HG02763 (cell line): ENCODE results near the gene PDE9A.

Experiments used
- ATAC-seq: cut with Tn5 transposase; IDR thresholded peaks from one replicate; pipeline ENCODE4 v1.9.1; 2021; ENCODE audit warnings: mild to moderate bottlenecking, moderate library complexity; ENCODE audit not compliant: unreplicated experiment

The PDE9A gene

DNA sequence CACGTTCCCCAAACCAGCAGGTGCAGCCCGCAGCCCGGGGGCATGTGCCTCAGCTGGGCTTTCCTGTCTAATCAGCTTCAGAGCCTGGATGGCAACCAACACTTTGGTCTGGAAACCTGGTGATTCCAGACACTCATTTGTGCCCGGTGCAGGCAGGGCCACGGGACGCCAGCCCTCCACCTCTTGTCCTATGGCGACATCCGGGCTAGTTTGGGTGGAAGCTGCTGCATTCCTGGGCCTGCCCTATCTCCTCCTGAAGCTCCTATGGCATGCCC is 114.1 kb downstream of the PDE9A start:
- no peak for ATAC-seq

DNA sequence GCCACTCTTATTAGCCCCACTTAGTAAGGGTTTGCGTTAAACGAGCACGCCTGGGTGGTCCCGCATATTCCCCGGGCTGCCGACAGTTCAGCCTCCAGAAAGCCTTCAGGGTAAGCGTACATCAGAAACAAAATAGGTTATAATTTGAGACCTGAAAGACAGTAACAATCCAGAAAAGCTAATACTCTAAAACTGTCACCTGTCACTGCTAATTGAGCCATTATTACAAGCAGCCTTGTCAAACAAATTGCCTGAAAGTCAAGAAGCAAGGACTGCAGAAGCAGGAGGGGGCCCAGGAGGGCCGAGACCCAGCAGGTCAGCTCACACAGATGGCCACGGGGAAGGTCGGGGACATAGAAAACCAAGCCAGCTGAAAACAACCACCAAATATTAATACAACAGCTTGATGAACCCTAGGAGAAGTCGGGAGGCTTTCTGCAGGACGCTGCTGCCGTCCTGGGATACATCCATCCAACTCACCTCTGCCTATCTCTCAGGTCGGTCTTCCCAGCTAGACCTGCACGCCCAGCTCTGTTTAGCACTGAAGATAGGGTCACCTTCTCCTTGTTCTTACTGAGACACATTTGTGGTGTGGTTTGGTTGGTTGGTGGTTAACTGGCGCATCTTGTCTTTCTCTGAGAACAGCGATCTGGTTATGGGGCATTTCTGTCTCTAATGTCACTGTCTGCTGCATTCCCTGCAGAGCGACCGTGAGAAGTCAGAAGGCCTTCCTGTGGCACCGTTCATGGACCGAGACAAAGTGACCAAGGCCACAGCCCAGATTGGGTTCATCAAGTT is 115.1 kb downstream of the PDE9A start:
- no peak for ATAC-seq

DNA sequence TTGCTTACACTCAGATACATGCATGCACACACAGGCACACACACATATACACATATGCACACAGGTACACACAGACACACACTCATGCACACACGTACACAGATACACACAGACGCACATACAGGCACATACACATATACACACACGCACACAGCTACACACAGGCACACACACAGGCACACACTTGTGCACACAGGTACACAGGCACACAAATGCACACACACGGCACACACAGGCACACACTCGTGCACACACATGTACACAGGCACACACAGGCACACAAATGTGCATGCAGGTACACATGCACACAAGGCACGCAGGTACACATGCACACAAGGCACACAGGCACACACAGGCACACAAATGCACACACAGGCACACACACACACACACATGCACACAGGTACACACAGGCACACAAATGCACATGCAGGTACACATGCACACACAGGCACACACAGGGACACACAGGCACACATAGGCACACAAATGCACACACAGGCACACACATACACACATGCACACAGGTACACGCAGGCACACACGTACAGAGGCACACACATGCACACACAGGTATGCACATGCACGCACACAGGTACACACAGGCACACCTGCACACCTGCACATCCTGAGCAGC is 115.9 kb downstream of the PDE9A start:
- no peak for ATAC-seq

DNA sequence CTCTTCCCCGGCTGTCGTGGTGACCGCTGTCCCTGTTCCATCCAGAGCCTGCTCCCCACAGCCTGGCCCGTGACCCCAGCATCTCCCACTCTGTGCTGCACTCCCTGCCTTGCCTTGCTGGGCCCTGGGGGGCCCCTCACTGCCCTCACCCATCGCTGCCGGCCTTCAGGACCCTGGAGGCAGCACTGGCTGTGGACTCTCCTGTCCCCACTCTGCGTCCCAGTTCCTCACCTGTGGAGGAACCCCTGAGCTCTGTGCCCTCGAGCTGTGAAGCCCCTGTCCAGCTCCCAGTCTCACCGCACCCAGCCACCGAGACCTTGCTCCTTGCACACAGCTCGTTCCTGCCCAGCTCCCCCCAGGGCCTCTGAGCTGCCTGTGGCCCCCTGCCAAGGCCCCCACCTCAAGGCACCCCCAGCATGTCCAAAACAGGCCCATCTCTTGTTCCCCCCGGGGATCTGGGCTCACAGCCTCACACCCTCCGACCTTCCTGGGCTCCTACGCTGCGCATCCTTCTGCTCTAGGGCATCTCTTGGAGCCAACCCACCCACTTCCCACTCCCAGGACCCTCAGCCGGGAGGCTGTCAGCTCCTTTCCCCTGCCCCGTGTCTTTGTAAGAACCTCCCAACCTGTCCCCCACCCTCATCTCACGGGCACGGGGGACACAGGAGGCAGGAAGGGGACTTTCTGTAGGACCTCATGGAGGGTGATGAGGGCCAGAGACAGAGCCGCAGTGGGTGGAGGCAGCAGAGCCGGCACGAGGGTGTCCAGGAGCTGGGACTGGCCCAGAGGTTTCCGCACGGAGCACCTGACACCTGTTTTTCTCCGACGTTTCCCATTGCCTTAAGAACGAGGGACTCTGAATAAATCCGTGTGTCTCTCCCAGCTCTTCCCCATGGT is 116.6 kb downstream of the PDE9A start:
- ATAC-seq: no peak

DNA sequence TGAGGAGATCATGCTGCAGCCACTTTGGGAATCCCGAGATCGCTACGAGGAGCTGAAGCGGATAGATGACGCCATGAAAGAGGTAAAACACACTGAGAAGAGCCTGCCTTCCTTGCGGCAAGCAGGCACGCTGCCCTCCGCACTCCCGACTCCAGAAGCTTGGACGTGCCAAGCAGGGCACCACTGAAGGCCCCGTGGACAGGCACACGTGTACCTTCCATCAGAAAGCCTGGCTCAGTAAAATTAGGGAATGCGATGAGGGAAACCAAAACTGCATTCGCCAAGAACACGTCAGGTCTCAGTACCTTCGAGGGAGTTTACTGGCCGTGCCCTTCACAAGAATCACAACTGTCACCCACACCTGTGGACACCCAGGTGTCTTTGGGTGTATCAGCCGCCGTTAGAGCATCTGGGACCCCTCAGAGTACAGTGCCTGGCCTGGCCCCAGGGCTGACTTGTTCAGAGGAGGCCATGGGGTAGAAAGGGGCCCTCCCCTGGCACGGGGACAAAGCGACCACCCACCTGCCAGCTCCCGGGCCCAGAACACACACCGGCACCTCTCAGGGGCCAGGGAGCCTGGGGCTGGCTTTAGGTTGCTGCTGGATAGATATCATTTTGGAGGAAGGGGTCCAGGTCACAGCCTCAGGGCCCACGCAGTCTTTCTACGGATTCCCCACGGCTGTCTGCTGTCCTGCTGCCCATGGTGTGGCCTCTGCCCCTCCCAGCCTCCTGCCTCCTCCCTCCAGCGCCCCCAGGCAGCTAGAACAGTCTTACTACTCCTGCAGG is 117.5 kb downstream of the PDE9A start:
- ATAC-seq: no peak

DNA sequence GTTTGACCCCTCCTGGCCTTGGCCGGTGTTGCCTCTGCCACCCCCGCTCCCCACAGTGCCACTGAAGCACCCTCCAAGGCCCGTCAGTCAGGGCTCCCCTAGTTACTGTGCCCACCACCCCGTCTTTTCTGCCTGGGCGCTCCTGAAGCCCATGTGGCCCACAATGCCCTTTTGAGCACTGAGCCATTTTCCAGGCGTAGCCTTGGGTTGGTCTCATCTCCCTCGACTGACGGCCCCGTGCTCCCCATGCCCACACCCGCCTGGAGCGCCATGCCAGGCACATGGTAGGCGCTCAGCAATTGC is 118.0 kb downstream of the PDE9A start:
- ATAC-seq: no peak

DNA sequence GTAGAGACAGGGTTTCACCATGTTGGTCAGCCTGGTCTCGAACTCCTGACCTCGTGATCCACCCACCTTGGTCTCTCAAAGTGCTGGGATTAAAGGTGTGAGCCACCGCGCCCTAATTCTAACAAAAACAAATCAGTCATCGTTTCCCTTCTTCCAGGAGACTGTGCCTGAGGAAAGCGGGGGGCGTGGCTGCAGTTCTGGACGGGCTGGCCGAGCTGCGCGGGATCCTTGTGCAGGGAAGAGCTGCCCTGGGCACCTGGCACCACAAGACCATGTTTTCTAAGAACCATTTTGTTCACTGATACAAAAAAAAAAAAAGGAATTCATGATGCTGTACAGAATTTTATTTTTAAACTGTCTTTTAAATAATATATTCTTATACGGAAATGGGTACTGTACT is 121.7 kb downstream of the PDE9A start:
- no peak for ATAC-seq

DNA sequence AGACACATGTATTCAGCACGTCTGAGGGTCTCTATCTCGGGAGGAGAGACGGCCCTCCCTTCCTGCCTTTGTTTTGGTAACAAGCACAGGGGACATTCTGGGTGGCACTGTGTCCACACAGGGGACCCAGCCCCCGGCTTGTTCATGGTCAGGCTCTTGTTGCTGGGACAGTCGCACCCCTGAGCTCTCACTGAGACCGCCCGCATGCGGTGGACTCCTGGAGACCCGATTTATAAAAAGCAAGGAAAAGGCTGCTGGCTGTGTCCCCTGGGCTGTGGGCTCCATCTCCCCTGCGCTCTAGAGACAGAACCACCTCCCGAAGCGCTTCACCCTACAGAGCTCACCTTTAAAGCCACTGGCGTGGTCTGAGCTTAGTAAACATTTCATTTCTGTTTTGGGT is 122.5 kb downstream of the PDE9A start:
- no peak for ATAC-seq

DNA sequence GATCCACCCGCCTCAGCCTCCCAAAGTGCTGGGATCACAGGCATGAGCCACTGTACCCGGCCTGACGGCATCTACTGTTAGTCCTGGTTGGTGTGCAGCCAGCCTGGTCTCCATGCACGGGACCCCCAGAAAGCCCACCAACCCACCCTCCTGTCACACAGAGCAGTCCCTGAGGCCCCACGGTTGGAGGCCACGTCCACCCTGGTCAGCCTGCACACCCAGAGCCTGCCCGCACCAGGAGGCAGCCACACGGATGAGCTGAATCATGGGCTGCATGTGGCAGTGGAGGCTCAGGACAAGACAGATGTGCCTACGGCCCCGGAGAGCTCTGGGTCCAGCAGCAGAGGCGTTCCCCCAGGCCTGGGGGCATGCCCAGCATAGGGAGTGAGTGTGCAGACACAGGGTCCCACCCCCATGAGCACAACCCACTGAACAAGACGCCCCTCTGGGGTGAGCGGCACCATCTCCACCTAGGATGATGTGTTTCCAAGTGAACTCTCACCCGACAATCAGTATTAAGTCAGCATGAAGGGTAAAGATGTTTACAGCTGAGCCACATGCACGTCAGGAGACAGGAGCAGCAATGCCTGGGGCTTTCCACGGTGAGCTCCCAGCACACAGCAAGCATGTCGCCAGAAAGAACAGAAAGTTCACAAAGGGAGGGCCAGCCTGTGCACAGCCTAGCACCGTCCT is 123.8 kb downstream of the PDE9A start:
- no peak for ATAC-seq

DNA sequence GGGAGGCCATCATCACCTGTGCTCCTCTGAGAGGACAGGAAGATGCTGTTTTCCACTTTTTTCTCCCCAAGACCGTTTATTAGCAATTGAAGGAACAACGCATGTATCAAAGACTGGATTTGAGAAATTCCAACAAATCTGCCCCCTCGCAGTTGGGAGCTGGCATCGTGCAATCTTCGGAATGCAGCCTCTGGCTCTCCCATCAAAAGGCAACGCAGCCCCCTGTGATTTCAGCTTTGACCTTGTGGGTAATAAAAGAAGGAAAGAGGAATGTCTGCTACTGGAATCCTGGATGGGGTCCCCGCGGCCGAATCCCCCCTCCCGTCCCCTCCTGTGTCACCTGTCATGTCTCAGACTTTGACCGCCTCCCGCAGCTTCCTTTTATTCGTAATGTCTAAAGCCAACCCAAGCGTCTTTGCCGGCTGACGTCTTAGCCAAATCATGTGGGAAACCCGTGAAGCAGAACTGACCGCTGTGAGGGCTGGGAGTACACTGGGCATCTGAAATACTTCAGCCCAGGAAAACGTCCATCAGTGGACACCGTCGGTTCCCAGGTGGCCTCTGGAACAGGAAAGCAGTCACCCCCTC is 124.4 kb downstream of the PDE9A start:
- ATAC-seq: no peak

DNA sequence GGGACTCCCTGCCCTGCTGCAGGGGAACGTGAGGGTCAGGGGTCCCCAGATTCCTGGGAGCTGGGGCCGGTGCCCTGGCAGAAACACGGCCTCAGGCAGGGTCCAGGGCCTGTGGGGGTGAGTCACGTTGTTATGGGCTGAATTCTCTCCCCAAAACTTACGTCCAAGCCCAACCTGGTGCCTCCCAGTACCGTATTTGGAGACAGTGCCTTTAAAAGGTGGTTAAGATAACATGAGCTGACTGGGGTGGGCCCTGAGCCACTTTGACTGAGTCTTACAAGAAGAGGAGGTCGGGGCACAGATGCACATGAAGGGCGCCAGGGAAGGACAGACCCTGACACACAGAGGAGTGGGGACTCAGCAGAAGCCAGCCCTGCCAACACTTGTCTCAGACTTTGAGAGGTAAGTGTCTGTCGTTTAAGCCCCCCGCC is 126.0 kb downstream of the PDE9A start:
- ATAC-seq: no peak

DNA sequence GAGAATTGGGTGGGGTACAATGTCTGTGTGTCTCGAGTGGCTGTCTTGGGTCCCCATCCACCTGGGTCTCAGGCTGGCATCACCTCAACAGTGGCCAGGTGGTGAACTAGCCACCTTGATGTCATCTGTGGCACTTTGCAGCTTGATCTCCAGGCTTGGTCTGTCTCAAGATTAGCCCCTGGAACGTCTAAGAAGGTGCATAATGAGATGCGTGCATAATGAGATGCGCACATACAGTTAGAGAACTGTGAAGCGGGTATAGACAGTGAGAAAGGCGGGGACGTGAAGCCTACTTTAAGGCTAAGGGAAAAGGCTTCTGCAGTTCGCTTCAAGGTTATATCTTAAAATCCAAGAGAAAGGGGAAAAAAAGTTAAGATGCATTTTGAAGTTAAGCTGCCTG is 127.2 kb downstream of the PDE9A start:
- ATAC-seq: no peak

DNA sequence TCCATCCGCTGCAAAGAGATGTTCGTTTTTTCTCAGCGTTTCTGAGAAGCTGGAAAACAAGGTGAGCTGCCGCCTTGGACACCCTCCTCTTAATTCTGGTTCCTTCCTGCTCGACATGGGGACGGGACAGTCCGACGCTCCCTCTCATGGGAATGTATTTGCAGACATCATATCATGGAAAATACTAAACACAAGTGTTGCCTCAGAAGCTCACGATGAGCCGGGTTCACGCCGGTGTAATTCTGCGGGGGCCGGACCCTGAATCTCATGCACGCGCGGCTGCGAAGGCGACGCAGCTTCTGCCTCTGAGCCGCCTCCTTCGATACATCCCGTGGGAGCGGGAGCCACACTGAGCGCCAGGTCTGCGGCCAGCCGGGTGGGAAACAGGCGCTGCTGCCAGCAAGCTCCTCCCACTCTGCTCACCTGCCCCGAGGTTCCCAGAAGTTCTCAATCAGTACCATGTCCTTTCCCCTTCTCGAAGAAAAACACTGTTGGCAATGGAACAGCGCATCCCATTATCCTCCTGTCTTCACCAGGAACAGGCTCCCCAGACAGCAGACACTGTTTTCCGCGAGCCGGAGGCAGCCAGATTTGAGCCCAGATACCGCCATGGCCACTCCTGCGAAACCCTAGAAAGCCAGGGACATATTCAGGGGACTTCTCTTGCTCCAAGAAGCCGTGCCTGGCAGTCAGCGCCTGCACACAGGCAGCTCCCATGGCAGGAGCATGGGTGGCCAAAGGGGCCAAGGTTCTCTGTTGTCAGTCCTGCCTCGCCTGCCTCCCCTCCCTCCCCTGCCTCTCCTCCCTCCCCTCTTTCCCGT is 127.9 kb downstream of the PDE9A start:
- no peak for ATAC-seq

DNA sequence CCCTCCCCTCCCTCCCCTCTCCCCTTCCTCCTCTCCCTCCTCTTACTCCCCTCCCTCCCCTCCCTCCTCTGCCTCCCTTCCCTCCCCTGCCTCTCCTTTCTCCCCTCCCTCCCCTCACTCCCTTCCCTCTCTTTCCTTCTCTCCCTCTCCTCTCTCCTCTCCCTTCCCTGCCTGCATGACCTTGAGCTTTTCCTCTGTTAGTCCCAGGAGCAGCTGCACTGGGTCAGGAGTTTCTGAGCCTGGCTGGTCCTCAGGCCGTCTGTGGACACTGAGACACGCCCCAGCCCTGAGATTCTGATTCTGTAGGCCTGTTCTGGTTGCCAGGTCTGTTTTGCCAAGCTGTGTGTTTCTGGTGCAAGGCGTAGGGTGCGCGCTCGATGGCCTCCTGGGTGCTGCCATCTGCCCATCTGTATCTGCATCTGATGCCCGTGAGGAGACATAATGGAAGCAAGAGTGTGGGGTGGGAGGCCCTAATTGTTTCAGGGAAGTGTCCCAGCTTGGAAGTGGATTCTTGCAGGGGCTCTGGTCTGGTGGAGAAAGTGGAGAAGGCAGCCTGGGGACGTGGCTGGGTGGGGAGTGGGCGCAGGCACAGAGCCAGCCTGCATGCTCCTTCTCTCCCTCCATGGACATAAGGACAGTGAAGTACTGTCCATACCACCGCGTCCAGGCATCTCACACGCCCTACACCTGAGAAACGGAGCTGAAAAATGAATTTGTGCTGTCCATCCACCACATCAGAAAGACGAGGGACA is 128.7 kb downstream of the PDE9A start:
- no peak for ATAC-seq

DNA sequence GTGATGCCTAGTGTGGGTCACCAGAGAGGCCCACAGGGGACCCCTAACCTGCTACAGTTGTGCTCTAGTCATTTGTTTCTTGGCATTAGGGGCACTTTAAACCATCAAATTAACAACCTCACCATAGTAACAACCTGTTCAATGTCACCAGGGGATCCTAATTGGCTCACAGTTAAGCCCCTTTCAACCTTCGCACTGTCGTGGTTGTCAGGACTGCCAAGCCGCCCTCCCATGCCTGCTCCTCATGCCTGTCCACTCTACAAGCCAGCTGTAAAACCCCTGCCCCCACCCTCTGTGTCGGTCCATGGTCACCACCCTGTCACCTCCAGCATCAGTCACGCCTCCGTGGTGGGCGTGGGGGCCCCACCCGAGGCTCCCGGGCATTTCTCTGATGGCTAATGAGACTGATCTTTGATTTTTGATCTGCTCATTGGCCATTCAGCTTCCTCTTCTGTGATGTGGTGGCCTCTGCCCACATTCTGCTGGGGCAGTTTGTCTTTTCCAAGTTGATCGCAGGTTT is 129.4 kb downstream of the PDE9A start:
- no peak for ATAC-seq

DNA sequence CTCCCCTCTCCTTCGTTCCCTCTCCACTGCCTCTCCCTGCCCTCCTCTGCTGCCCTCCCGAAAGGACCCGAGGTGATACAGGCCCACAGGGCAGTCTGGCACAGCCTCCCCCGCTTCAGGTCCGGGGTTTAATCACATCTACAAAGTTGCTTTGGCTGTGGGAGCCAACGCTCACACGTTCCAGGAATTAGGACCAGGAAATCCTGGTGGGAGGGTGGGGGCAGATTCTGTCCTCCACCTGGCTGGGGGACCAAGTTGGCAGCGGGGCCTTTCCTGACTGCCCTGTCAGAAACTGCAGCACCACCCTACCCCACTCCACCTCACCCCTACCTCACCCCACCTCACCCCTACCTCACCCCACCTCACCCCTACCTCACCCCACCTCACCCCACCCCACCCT is 130.9 kb downstream of the PDE9A start:
- no peak for ATAC-seq

DNA sequence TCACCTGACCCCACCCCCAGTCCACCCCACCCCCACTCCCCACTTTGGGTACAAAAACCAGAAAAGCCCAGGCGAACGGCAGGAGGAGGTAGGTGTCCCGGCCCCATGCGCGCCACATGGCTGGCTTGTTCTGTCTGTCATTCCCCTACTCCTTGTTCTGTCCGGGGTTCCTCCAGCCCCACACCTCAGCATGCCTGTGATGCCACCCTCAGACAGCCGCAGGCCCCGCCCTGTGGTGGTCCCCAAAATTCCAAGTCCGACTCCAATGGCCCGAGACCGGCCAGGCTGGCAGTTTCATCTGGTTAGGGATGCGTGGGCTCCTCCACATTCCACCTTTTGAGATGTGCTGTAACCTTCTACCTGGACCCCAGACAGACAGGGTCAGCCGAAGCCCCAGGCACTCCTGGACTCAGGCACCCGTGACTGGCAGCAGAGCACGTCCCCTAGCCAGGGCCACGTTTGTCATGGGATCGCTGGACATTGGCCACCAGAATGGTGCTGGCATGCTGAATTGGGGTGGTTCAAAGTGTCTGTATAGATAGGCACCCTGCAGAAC is 131.6 kb downstream of the PDE9A start:
- no peak for ATAC-seq
